Jurkat, Clone E6-1 (cell line): ENCODE data around the gene TEX13B.
"Not testable (repeated sequence)": the region's sequence is repeated elsewhere in the genome, so short reads cannot be mapped to it uniquely, and the experiment has no call there.

Experiments
- DNase-seq: peaks from one replicate; pipeline ENCODE4 v3.0.0-alpha.2; 2011; ENCODE audit warnings: low read depth, low spot score
- H3K4me3 ChIP-seq: 2 replicates; pipeline ENCODE4 v1.5.1; 2011; ENCODE audit warnings: mild to moderate bottlenecking, low read length, control low read depth, moderate library complexity

TEX13B gene

DNA sequence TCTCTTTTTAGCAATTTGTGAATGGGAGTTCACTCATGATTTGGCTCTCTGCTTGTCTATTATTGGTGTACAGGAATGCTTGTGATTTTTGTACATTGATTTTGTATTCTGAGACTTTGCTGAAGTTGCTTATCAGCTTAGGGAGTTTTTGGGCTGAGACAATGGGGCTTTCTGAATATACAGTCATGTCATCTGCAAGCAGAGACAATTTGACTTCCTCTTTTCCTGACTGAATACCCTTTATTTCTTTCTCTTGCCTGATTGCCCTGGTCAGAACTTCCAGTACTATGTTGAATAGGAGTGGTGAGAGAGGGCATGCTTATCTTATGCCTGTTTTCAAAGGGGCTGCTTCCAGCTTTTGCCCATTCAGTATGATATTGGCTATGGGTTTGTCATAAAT is 26.8 kb downstream of the TEX13B start:
- H3K4me3 ChIP-seq, DNase-seq: not testable (repeated sequence)

DNA sequence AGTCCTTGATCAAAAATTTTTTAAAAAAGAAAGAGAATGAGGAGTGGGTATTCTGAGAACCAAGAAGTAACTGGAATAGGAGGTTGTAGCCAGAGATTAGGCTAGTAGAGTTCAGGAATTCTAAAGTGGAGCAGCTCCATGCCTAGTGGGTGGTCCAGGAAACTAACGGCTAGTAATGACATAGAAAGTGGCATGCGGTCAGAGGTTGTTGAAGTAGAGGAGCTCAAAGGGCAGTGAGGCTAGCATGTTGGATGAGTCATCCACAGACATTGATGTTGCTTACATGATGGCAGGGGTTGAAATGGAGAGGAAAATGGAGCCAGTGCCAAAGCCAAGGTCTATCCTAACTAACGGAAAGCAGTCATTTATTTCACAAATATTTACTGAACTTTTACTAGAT is 42.1 kb downstream of the TEX13B start:
- DNase-seq: no peak
- H3K4me3 ChIP-seq: no peak overlapping the region

DNA sequence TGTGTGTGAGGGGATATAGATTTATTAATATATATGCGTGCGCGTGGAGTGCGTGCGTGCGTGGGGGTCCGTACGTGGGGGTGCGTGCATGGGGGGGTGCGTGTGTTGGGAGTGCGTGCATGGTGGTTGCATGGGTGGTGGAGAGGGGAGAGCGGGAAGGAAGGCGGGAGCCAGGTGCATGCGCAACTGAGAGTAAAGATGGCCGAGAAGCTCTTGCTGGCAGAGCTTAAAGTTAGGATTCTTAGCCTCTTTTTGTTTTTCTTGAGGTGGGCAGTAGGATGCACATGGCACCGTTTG is 45.8 kb downstream of the TEX13B start:
- no peak for DNase-seq
- H3K4me3 ChIP-seq: no peak overlapping the region

DNA sequence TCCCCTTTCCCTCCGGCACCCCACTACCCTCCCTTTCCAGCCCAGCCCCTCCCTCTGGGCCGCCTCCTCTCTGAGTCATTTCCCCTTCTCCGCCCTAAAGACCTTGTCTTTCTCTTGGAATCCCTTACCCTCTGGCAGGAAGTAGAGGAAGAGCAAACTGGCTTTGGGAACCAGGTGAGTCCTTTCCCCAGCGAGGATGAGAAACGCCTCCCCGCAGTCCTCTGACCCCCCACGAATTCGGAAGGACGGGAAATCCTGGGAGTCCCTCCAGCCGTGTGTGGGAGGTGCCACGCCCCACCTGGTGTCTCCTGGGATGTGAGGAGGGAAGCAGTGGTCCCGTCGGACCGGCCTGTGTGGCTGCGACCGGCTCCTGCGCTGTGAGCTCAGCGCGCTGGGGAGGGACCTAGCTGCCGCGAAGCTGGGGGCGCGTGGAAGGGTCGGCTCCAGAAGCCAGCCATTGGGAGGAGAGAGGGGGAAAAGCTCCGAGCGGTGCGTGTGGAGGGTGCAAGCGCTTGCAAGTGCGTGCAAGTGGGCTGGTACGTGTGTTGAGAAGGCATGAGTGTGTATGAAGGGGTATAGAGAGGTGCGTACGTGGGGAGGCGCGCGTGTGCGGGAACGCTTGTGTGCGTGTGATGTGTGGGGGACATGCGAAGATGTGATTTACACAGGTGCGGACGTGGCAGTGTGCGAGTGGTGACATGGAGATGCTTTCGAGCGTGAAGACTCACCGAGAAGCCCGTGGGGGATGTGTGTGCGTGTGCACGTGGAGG is 46.3 kb downstream of the TEX13B start:
- H3K4me3 ChIP-seq: no peak overlapping the region
- DNase-seq: no peak

DNA sequence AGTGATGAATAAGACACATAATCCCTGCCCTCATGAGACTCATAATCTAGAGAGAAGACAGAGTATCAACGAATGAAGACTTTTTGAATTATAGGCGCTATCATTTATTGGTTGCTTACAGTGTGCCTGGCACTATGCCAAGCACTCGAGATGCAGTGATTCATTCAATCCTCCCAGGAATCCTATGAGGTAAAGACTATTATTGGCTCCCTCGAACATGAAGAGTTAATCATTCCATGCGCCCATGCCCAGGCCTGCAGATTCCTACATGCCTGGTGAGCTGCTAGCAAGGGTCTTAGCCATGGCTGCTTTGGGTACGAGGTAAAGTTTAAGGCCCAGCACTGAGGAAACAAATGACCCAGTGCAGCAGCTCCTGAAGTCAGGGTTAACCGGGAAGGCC is 47.0 kb downstream of the TEX13B start:
- no peak overlapping the region for H3K4me3 ChIP-seq
- DNase-seq: no peak

DNA sequence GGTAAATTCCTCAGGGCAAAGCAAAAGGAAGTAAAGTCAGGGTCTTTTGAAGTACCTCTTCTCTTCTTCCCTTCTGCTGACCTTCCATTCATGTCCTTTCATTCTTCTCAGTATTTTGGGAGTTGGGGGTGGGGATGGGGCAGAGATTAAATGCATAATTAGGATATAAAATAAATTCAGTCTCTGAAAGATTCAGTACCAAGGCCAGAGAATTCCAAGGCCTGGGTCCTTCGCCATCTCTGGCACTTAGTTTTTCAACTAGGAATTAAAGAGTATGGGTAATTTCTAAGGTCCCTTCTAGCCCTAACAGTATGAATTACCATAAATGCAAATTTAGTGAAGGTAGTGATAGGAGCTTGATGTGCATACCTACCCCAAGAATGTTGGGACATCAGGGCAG is 47.9 kb downstream of the TEX13B start:
- no peak for DNase-seq
- no peak overlapping the region for H3K4me3 ChIP-seq
